Measurements from ENCODE around the gene RNF2. TPM values are rescaled to one million over a fixed set of nuclear protein-coding genes. Genes with fewer than 3 reads are reported as not detected.

The RNF2 gene
- total and polyA plus RNA-seq, 2 of the 13 experiments (the other 11 are each of a cell fraction or from before 2014, with no cell fraction given) = 19.3 to 21.7 TPM

DNA sequence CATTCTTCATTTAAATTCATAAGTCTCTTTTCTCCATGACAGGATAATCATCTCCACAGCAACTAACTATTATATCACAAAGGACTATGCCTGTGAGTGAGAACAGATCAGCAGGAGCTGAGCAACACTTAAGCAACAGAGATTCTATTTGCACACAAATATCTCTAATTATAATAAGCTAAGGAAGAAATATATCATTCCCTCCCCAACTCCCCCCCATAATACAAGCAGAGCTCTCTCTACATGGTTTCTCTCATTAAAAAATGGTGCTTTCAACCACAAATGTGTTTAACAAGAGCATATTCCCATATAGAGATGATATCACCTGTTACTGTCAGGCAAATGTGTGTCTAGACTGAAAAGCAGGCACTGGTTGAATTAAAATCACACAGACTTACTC, 36.5 kb upstream of the RNF2 start:
- no peak for TF ChIP-seq ZNF180 (CRISPR knock-in tag; IDR thresholded peaks at IDR 0.05; ENCODE audit: borderline replicate concordance, low read depth)
- no peak for TF ChIP-seq SALL2 (CRISPR knock-in tag; IDR thresholded peaks at IDR 0.05)
- no peak for TF ChIP-seq ZNF589 (CRISPR knock-in tag; conservative IDR thresholded peaks at IDR 0.05)
- no peak for TF ChIP-seq RARG (CRISPR knock-in tag; IDR thresholded peaks at IDR 0.05; ENCODE audit: low read depth)
- TF ChIP-seq, protein P1, sequence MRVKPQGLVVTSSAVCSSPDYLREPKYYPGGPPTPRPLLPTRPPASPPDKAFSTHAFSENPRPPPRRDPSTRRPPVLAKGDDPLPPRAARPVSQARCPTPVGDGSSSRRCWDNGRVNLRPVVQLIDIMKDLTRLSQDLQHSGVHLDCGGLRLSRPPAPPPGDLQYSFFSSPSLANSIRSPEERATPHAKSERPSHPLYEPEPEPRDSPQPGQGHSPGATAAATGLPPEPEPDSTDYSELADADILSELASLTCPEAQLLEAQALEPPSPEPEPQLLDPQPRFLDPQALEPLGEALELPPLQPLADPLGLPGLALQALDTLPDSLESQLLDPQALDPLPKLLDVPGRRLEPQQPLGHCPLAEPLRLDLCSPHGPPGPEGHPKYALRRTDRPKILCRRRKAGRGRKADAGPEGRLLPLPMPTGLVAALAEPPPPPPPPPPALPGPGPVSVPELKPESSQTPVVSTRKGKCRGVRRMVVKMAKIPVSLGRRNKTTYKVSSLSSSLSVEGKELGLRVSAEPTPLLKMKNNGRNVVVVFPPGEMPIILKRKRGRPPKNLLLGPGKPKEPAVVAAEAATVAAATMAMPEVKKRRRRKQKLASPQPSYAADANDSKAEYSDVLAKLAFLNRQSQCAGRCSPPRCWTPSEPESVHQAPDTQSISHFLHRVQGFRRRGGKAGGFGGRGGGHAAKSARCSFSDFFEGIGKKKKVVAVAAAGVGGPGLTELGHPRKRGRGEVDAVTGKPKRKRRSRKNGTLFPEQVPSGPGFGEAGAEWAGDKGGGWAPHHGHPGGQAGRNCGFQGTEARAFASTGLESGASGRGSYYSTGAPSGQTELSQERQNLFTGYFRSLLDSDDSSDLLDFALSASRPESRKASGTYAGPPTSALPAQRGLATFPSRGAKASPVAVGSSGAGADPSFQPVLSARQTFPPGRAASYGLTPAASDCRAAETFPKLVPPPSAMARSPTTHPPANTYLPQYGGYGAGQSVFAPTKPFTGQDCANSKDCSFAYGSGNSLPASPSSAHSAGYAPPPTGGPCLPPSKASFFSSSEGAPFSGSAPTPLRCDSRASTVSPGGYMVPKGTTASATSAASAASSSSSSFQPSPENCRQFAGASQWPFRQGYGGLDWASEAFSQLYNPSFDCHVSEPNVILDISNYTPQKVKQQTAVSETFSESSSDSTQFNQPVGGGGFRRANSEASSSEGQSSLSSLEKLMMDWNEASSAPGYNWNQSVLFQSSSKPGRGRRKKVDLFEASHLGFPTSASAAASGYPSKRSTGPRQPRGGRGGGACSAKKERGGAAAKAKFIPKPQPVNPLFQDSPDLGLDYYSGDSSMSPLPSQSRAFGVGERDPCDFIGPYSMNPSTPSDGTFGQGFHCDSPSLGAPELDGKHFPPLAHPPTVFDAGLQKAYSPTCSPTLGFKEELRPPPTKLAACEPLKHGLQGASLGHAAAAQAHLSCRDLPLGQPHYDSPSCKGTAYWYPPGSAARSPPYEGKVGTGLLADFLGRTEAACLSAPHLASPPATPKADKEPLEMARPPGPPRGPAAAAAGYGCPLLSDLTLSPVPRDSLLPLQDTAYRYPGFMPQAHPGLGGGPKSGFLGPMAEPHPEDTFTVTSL (CRISPR knock-in tag; IDR thresholded peaks at IDR 0.05; ENCODE audit: borderline replicate concordance) = no peak
- TF ChIP-seq SKI (IDR thresholded peaks at IDR 0.05; ENCODE audit: partially characterized antibody) = no peak
- TF ChIP-seq MED8 (CRISPR knock-in tag; IDR thresholded peaks at IDR 0.05; ENCODE audit: insufficient replicate concordance) = no peak
- TF ChIP-seq, protein P2, sequence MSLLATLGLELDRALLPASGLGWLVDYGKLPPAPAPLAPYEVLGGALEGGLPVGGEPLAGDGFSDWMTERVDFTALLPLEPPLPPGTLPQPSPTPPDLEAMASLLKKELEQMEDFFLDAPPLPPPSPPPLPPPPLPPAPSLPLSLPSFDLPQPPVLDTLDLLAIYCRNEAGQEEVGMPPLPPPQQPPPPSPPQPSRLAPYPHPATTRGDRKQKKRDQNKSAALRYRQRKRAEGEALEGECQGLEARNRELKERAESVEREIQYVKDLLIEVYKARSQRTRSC (CRISPR knock-in tag; IDR thresholded peaks at IDR 0.05; ENCODE audit: low read depth) = no peak
- no peak for TF ChIP-seq TCF12 (IDR thresholded peaks at IDR 0.05)
- no peak for TF ChIP-seq TCF12 (CRISPR knock-in tag; IDR thresholded peaks at IDR 0.05)
- TF ChIP-seq NCOR1 (IDR thresholded peaks at IDR 0.05; ENCODE audit: borderline replicate concordance, low read length) = no peak
- TF ChIP-seq, protein P3, sequence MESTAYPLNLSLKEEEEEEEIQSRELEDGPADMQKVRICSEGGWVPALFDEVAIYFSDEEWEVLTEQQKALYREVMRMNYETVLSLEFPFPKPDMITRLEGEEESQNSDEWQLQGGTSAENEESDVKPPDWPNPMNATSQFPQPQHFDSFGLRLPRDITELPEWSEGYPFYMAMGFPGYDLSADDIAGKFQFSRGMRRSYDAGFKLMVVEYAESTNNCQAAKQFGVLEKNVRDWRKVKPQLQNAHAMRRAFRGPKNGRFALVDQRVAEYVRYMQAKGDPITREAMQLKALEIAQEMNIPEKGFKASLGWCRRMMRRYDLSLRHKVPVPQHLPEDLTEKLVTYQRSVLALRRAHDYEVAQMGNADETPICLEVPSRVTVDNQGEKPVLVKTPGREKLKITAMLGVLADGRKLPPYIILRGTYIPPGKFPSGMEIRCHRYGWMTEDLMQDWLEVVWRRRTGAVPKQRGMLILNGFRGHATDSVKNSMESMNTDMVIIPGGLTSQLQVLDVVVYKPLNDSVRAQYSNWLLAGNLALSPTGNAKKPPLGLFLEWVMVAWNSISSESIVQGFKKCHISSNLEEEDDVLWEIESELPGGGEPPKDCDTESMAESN (CRISPR knock-in tag; conservative IDR thresholded peaks at IDR 0.05) = no peak
- no peak for TF ChIP-seq PRPF4 (IDR thresholded peaks at IDR 0.05; ENCODE audit: low read depth, low read length, poor library complexity, severe bottlenecking)
- no peak for TF ChIP-seq ZNF329 (CRISPR knock-in tag; IDR thresholded peaks at IDR 0.05; ENCODE audit: low read depth)
- TF ChIP-seq HOXA5 (CRISPR knock-in tag; IDR thresholded peaks at IDR 0.05) = no peak
- TF ChIP-seq, protein P4, sequence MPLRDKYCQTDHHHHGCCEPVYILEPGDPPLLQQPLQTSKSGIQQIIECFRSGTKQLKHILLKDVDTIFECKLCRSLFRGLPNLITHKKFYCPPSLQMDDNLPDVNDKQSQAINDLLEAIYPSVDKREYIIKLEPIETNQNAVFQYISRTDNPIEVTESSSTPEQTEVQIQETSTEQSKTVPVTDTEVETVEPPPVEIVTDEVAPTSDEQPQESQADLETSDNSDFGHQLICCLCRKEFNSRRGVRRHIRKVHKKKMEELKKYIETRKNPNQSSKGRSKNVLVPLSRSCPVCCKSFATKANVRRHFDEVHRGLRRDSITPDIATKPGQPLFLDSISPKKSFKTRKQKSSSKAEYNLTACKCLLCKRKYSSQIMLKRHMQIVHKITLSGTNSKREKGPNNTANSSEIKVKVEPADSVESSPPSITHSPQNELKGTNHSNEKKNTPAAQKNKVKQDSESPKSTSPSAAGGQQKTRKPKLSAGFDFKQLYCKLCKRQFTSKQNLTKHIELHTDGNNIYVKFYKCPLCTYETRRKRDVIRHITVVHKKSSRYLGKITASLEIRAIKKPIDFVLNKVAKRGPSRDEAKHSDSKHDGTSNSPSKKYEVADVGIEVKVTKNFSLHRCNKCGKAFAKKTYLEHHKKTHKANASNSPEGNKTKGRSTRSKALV (CRISPR knock-in tag; IDR thresholded peaks at IDR 0.05) = no peak
- H3K4me2 ChIP-seq (ENCODE audit: low read depth, low read length) = no peak overlapping the region
- H3K36me3 ChIP-seq (replicated peaks in 1 of 2; ENCODE audit: control insufficient read depth in 1 of 2, insufficient read depth in 2 of 2, low read length in 2 of 2) = no peaks in the 10 kb centered on the region
- no peaks in the 10 kb centered on the region for H3K79me2 ChIP-seq (ENCODE audit: insufficient read depth, low read length)
- no peaks in the 10 kb centered on the region for H3K9me3 ChIP-seq (ENCODE audit: low read length)
- H3K4me1 ChIP-seq (ENCODE audit: insufficient read depth, low read length) = peaks cover 5% of the 10 kb centered on the region; the same call in 1 of the 2 replicates
- no peak overlapping the region for H2AFZ ChIP-seq (ENCODE audit: low read length)
- intact Hi-C loops (cut with micrococcal nuclease; ENCODE audit: unreplicated experiment) = no loop called here
- POLR2A ChIA-PET = no interaction called here
- H3K27me3 ChIP-seq (ENCODE audit: control insufficient read depth in 1 of 2, insufficient read depth in 2 of 2, low read length in 2 of 2) = 0 out of 5 replicates have a peak, but pooled peaks cover 0 to 6% of the 10 kb centered on the region in 2 experiments
- H3K9ac ChIP-seq (ENCODE audit: insufficient read depth, low read depth, low read length) = no peak overlapping the region
- FAIRE-seq = no peak
- no peak for ATAC-seq
- CTCF ChIA-PET (ENCODE audit: low intra/inter-chr PET ratio, low total read pairs) = no interaction called here
- H3K4me3 ChIP-seq (replicated peaks in 1 of 3; ENCODE audit: insufficient read depth in 1 of 3, low read depth in 2 of 3, low read length in 3 of 3) = no peak overlapping the region
- BruUV-seq (replicated peaks) = no TSS peak
- H3K27ac ChIP-seq (ENCODE audit: extremely low read length, insufficient read depth, low read length) = no peak overlapping the region
- no peaks in the 10 kb centered on the region for H4K20me1 ChIP-seq (ENCODE audit: insufficient read depth, low read length)
- DNase-seq (ENCODE audit: low spot score) = no peak
- in situ Hi-C loops (cut with HindIII; ENCODE audit: extremely low pct_ligation_motif_present, low pct_unique_long_range_greater_than_20kb) = no loop called here

All from HepG2 (cell line).